Effector memory CD4-positive, alpha-beta T cell (primary cell): ENCODE data around the gene LGR5.
"Not testable (repeated sequence)": the region's sequence is repeated elsewhere in the genome, so short reads cannot be mapped to it uniquely, and the experiment has no call there.

Experiments
- DNase-seq, 3 donors: peaks; one replicate each; pipeline ENCODE4 v3.0.0-alpha.2; 2020
- H3K27ac ChIP-seq: 2 replicates; pipeline ENCODE4 v1.7.0; 2013; ENCODE audit warnings: mild to moderate bottlenecking, low read length, moderate library complexity; ENCODE audit not compliant: insufficient read depth, poor library complexity, severe bottlenecking
- H3K27me3 ChIP-seq: replicated peaks from 2 replicates; pipeline ENCODE4 v1.7.0; 2013; ENCODE audit warnings: mild to moderate bottlenecking, low read length; ENCODE audit not compliant: insufficient read depth, control insufficient read depth, poor library complexity, severe bottlenecking
- H3K36me3 ChIP-seq: 2 replicates; pipeline ENCODE4 v1.7.0; 2013; ENCODE audit warnings: mild to moderate bottlenecking, low read length, moderate library complexity; ENCODE audit not compliant: control insufficient read depth, insufficient read depth
- H3K4me1 ChIP-seq: 2 replicates; pipeline ENCODE4 v1.7.0; 2013; ENCODE audit warnings: low read length, mild to moderate bottlenecking; ENCODE audit not compliant: control insufficient read depth, insufficient read depth, poor library complexity, severe bottlenecking
- H3K4me3 ChIP-seq: 2 replicates; pipeline ENCODE4 v1.7.0; 2013; ENCODE audit warnings: low read length, low read depth, mild to moderate bottlenecking; ENCODE audit not compliant: insufficient read depth, poor library complexity, severe bottlenecking
- H3K9me3 ChIP-seq: 2 replicates; pipeline ENCODE4 v1.7.0; 2013; ENCODE audit warnings: mild to moderate bottlenecking, low read length, moderate library complexity; ENCODE audit not compliant: control insufficient read depth

LGR5 gene

DNA sequence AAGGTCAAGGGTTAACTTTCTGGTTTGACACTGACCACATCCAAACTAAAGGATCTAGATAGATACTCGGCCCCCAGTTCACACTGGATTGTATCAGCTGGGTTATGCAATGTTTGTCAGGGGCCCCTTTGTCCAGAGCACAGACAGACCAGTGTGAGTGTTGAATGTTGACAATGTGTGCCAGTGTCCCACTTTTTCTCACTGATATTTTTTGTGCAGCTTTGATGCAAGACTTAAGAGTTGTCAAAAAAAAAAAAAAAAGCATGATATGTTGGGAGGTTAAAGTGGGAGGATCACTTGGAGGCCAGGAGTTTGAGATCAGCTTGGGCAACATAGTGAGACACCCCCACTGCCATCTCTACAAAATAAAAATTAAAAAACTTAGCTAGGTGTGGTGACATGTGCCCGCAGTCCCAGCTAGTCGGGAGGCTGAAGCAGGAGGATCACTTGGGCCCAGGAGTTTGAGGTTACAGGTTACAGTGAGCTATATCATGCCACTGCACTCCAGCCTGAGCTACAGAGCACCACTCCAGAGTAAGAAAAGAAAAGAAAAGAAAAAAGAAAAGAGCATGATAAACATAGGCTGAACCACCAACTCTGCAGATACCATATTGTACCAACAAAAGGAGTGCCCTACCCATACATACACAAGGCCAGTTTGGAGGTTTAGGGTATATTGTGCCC, 97.5 kb downstream of the LGR5 start:
- no peak overlapping the region for H3K4me3 ChIP-seq
- H3K9me3 ChIP-seq = no peaks in the 10 kb centered on the region
- H3K4me1 ChIP-seq = no peaks in the 10 kb centered on the region
- peaks cover 3% of the 10 kb centered on the region for H3K27me3 ChIP-seq
- no peaks in the 10 kb centered on the region for H3K36me3 ChIP-seq
- H3K27ac ChIP-seq = no peak overlapping the region
- DNase-seq = no peak

DNA sequence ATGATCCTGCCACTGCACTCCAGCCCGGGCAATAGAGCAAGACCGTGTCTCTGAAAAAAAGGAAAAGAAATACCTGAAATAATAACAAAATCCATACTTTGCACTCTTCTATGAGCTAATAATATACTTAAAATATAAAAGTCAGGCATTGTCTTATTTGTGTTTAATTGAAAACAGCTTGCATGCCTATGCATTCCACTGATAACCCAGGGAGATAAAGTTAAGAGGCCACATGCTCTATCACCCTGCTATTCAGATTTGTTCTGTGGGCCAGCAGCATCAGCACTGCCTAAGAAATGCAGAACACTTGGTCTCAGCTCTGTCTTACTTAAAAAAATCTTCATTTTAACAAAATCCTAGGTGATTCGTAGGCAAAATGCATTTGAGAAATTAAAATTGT, 99.2 kb downstream of the LGR5 start:
- Histone ChIP-seq H3K9me3 (no peaks in the 10 kb centered on the region), H3K4me3 (no peak overlapping the region), H3K27me3 (peaks cover 3% of the 10 kb centered on the region), H3K27ac (no peak overlapping the region), H3K36me3 (no peaks in the 10 kb centered on the region), H3K4me1 (no peaks in the 10 kb centered on the region)
- no peak for DNase-seq

DNA sequence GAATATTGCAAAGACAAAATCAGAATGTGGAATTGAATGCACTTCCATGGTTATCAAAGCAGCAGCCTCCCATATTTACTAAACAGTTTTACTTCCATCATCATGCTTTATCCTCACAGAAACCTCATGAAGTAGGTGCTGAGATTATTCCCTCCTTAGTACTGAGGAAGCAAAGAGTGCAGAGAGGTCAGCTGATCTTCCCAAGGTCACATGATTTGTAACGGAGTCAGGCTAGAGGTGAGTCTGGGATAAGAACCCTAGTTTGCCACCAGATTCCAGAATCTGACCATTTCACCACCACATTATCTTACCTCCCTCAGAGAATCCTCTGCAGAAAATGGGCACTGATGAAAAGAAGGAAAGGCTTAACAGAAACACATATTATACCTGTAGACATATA, 102.0 kb downstream of the LGR5 start:
- no peak overlapping the region for H3K27ac ChIP-seq
- DNase-seq = no peak
- no peaks in the 10 kb centered on the region for H3K4me1 ChIP-seq
- H3K36me3 ChIP-seq = no peaks in the 10 kb centered on the region
- no peak overlapping the region for H3K4me3 ChIP-seq
- H3K27me3 ChIP-seq = no peaks in the 10 kb centered on the region
- H3K9me3 ChIP-seq = no peaks in the 10 kb centered on the region

DNA sequence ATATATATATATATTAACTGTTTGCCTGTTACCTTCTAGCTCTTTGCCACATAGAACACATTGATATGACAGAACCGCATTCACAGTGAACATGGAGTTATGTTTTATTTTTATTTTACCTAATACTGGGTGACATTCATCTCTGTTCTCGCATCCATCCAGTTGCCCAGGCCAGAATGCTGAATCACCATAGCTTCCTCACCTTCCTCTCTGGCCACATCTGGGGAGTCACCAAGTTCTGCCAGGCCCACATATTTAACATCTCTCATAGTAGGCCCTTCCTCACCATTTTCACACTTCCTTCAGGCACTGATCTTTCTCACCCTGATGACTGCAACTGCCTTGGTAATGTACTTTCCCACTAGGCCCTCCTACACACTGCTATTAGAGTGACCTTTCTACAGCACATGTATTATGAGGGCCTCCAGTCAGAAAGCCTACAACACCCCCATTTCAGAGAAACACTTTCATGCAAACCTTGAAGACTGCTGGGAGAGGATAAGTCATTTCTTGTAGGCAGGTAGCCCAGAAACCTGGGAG, 106.8 kb downstream of the LGR5 start:
- Histone ChIP-seq H3K27ac (no peak overlapping the region), H3K9me3 (no peaks in the 10 kb centered on the region), H3K4me3 (no peak overlapping the region), H3K36me3 (no peaks in the 10 kb centered on the region), H3K4me1 (no peaks in the 10 kb centered on the region), H3K27me3 (no peaks in the 10 kb centered on the region)
- no peak for DNase-seq

DNA sequence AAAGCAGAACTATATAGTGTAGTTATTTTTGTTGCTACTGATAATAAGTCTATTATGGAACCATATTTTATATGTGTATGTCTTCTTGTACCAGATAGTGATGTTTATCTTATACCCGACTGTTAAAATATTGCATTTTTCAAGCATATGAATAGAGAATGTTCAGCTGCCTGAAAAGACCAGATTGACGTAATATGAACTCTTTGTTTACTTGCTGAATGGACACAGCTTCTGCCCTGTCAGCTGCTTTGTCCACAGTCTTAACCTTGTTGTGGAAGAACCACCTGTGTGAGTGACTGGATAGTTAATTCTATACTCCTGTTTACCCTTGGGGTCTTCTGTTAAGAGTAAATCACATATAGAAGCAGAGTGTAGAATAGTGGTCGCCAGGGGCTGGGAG, 109.3 kb downstream of the LGR5 start:
- H3K27me3 ChIP-seq = no peaks in the 10 kb centered on the region

GRCh38 chr12:71551529-71551928, 111.9 kb downstream of the LGR5 start:
- Histone ChIP-seq H3K36me3 (no peaks in the 10 kb centered on the region), H3K4me1 (no peaks in the 10 kb centered on the region), H3K27ac (no peak overlapping the region), H3K27me3 (no peaks in the 10 kb centered on the region), H3K9me3 (no peaks in the 10 kb centered on the region), H3K4me3 (no peak overlapping the region)
- no peak for DNase-seq

More for the DNA sequence above, 109.3 kb downstream of the LGR5 start:
- no peaks in the 10 kb centered on the region for H3K9me3 ChIP-seq
- no peaks in the 10 kb centered on the region for H3K36me3 ChIP-seq
- no peak overlapping the region for H3K4me3 ChIP-seq
- no peaks in the 10 kb centered on the region for H3K4me1 ChIP-seq
- H3K27ac ChIP-seq = no peak overlapping the region
- no peak for DNase-seq

DNA sequence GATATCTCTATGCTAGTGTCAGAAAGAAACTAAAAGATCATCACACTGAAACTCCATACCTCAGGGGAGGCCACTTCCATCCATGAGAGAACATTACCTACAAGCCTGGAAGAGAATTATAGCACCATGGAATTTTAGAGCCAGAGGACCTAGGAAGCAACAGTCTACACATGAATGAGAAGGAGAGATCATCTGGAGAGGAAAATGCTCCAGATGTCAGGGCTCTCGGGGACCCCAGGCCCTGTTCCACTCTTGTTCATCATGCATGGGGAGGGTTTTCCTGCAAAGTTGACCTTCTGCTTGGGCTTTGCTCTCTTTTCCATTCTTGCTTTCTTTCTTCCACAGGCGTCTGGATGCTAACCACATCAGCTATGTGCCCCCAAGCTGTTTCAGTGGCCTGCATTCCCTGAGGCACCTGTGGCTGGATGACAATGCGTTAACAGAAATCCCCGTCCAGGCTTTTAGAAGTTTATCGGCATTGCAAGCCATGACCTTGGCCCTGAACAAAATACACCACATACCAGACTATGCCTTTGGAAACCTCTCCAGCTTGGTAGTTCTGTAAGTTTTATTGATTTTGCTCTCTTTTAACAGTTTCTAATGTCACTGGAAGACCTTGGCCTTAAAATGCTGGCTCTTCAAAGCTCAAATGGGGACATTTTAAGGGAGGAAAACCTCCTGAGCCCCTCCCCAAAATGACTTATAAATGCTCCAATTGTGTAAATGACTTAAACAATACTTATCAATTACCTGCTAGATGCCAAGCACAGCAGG, 113.3 kb downstream of the LGR5 start:
- no peaks in the 10 kb centered on the region for H3K4me1 ChIP-seq
- H3K9me3 ChIP-seq = no peaks in the 10 kb centered on the region
- no peaks in the 10 kb centered on the region for H3K27me3 ChIP-seq
- no peak overlapping the region for H3K27ac ChIP-seq
- no peak for DNase-seq
- H3K4me3 ChIP-seq = no peak overlapping the region
- no peaks in the 10 kb centered on the region for H3K36me3 ChIP-seq

GRCh38 chr12:71555191-71555590, 115.6 kb downstream of the LGR5 start:
- no peak overlapping the region for H3K4me3 ChIP-seq
- H3K27ac ChIP-seq = no peak overlapping the region
- no peaks in the 10 kb centered on the region for H3K27me3 ChIP-seq
- DNase-seq = no peak
- no peaks in the 10 kb centered on the region for H3K9me3 ChIP-seq
- no peaks in the 10 kb centered on the region for H3K4me1 ChIP-seq
- H3K36me3 ChIP-seq = no peaks in the 10 kb centered on the region

DNA sequence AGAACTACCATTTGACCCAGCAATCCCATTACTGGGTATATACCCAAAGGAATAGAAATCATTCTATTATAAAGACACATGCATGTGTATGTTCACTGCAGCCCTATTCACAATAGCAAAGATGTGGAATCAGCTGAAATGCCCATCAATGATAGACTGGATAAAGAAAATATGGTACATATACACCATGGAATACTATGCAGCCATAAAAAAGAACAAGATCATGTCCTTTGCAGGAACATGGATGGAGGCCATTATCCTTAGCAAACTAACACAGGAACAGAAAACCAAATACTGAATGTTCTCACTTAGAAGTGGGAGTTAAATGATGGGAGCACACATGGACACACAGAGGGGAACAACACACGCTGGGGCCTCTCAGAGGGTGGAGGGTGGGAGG, 116.2 kb downstream of the LGR5 start:
- H3K36me3 ChIP-seq, H3K4me3 ChIP-seq, DNase-seq, H3K4me1 ChIP-seq, H3K27ac ChIP-seq, H3K9me3 ChIP-seq, H3K27me3 ChIP-seq: not testable (repeated sequence)

DNA sequence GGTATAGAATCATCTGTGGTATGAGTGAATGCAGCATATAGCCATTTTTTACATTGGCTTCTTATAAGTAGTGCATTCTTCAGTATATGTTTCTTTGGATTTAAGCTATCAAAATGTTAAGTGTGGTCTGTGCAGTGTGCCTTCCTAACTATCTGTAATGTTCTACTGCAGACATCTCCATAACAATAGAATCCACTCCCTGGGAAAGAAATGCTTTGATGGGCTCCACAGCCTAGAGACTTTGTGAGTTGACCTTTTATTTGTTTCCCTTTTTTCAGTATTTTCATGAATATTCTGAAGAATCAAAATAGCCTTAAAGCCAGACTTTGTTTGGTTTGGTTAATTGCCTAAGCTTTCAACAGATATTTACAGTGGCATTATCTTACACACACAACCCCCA, 116.8 kb downstream of the LGR5 start:
- H3K27me3 ChIP-seq = no peaks in the 10 kb centered on the region
- H3K9me3 ChIP-seq = no peaks in the 10 kb centered on the region
- H3K4me1 ChIP-seq = no peaks in the 10 kb centered on the region
- H3K36me3 ChIP-seq = no peaks in the 10 kb centered on the region
- H3K27ac ChIP-seq = no peak overlapping the region
- no peak for DNase-seq
- H3K4me3 ChIP-seq = no peak overlapping the region
